HG02840 (cell line): Measurements from ENCODE around the gene GAB4.
"Not testable (repeated sequence)": the region's sequence is repeated elsewhere in the genome, so short reads cannot be mapped to it uniquely, and the experiment has no call there.

Source experiments
- ATAC-seq: cut with Tn5 transposase; IDR thresholded peaks from one replicate; pipeline ENCODE4 v1.9.1; 2021; ENCODE audit warnings: mild to moderate bottlenecking, moderate library complexity, moderate number of reproducible peaks; ENCODE audit not compliant: unreplicated experiment, low FRiP score

The GAB4 gene

GRCh38 chr22:16917144-16918003, 90.6 kb downstream of the GAB4 start:
- no peak for ATAC-seq

GRCh38 chr22:16915701-16916100, 92.3 kb downstream of the GAB4 start:
- ATAC-seq: no peak

DNA sequence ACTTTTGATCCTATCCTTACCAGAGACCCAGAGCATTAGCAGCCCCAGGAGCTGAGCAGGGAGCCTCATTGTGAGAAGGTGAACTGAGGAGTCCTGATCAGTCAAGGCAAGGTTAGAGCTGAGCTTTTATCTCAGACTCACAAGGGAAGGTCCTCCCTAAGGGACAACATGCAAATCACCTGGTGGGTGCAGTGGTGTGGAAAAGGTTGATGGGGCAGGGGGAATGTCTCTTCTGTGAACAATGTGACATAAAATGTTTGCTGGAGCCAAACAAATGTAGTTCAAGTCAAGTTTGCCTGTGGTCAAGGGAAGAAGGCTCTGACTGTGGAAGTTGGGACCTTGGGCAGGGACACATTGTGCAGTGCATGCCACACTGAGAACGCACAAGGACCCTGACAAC, 93.1 kb downstream of the GAB4 start:
- not testable (repeated sequence) for ATAC-seq

DNA sequence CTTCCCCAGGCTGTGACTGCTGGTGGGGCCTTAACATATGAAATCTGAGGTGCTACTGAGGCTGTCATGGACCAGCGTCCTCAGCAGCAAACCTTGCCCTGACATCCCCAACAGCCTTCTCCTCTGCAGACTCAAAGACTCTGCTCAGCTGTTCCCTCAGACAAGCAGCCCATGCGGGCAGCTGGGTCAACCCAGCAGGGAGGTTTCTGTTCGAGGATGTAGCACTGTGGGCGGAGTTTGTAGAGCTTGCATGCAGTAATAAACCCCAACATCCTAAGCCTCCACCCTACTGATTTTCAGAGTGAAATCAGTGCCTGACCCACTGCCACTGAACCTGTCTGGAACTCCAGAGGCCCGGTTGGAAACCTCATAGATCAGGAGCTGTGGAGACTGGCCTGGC, 94.0 kb downstream of the GAB4 start:
- ATAC-seq: no peak

- no peak for ATAC-seq
These were observed 95.7 kb downstream of the GAB4 start for GRCh38 chr22:16912281-16912680.
